Activated effector memory CD4-positive, alpha-beta T cell treated with anti-CD3 and anti-CD28 coated beads, Interleukin-2, amount 50 U/mL, for 16 hours (primary cell): ENCODE results near the gene FLII.

Source experiments
- DNase-seq: peaks from one replicate; pipeline ENCODE4 v3.0.0-alpha.2; 2020

FLII gene

GRCh38 chr17:18259621-18260331, 1.2 kb upstream of the FLII start:
- no peak for DNase-seq

- peak; percentile 85 for DNase-seq
Observed at GRCh38 chr17:18257982-18258355, 569 bp downstream of the FLII start.

GRCh38 chr17:18257268-18257981, 1.1 kb downstream of the FLII start:
- DNase-seq, result peak; percentile 72

GRCh38 chr17:18256776-18257175, 1.8 kb downstream of the FLII start:
- no peak for DNase-seq

GRCh38 chr17:18256351-18256750, 2.2 kb downstream of the FLII start:
- no peak for DNase-seq

- DNase-seq, result no peak
Observed at GRCh38 chr17:18254888-18255649, 3.5 kb downstream of the FLII start.

GRCh38 chr17:18253947-18254821, 4.4 kb downstream of the FLII start:
- DNase-seq, result no peak

GRCh38 chr17:18253187-18253884, 5.2 kb downstream of the FLII start:
- DNase-seq, result no peak

GRCh38 chr17:18252160-18252559, 6.4 kb downstream of the FLII start:
- DNase-seq, result no peak

GRCh38 chr17:18251204-18251603, 7.3 kb downstream of the FLII start:
- no peak for DNase-seq

- DNase-seq, result no peak
Observed at GRCh38 chr17:18250708-18251107, 7.8 kb downstream of the FLII start.

- DNase-seq, result no peak
Observed at GRCh38 chr17:18250259-18250658, 8.3 kb downstream of the FLII start.

GRCh38 chr17:18248811-18249210, 9.7 kb downstream of the FLII start:
- DNase-seq, result no peak

- DNase-seq, result peak; percentile 84
Observed at GRCh38 chr17:18248300-18248731, 10.2 kb downstream of the FLII start.

- DNase-seq, result no peak
Observed at GRCh38 chr17:18247613-18248001, 10.9 kb downstream of the FLII start.

GRCh38 chr17:18246880-18247612, 11.5 kb downstream of the FLII start:
- DNase-seq, result peak; percentile 74

- DNase-seq, result no peak
Observed at GRCh38 chr17:18246109-18246725, 12.3 kb downstream of the FLII start.

- DNase-seq, result no peak
Observed at GRCh38 chr17:18245038-18245776, 13.3 kb downstream of the FLII start.

GRCh38 chr17:18241229-18241871, 17.2 kb downstream of the FLII start:
- no peak for DNase-seq

GRCh38 chr17:18240449-18240848, 18.1 kb downstream of the FLII start:
- no peak for DNase-seq
